ENCODE results near the gene RRAGD.

DNA sequence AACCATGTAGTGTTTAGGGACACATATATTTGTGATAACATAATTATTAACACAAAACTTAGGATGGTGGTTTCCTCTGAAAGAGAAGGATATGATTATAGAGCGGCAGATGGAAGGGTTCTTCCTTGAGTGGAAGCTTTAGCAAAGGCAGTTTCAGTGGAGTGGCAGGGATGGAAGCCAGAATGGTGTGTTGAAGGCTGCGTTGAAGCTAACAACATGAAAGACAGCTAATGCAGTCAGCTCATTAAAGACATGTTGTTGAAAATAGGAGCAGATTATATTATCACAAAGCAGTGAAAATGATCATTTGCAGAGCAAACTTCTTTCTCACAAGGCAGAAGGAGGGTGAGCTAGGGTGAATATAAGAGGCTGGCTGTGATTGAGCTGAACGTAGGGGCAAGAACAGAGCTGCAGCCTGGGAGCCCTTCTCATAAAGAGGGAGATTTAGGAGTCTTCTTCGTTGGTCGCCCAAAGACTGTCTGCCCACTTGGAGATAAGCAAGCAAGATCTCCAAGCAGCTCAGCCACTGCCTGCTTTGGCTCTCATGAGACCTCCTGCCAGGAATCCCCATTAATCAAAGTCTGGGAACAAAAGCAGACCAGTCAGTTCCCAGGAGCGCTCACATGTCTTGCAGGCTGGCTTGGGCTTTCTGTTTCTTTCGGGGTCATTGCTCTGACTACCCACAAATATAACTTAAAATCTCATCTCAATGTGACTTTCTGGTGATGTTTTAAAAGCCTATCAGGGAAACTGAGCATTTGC, 18.3 kb upstream of the RRAGD start:
- TF ChIP-seq, protein P1, sequence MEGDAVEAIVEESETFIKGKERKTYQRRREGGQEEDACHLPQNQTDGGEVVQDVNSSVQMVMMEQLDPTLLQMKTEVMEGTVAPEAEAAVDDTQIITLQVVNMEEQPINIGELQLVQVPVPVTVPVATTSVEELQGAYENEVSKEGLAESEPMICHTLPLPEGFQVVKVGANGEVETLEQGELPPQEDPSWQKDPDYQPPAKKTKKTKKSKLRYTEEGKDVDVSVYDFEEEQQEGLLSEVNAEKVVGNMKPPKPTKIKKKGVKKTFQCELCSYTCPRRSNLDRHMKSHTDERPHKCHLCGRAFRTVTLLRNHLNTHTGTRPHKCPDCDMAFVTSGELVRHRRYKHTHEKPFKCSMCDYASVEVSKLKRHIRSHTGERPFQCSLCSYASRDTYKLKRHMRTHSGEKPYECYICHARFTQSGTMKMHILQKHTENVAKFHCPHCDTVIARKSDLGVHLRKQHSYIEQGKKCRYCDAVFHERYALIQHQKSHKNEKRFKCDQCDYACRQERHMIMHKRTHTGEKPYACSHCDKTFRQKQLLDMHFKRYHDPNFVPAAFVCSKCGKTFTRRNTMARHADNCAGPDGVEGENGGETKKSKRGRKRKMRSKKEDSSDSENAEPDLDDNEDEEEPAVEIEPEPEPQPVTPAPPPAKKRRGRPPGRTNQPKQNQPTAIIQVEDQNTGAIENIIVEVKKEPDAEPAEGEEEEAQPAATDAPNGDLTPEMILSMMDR (IDR thresholded peaks at IDR 0.05): no peak
- TF ChIP-seq SIN3A (IDR thresholded peaks at IDR 0.05; ENCODE audit: borderline replicate concordance, insufficient read depth, low read depth, low read length) (no peak), POLR2AphosphoS5 (IDR thresholded peaks at IDR 0.05; ENCODE audit: low read depth, low read length) (no peak), TCF7L2 (IDR thresholded peaks at IDR 0.05; ENCODE audit: low read depth, low read length) (no peak)
- TF ChIP-seq, protein P2, sequence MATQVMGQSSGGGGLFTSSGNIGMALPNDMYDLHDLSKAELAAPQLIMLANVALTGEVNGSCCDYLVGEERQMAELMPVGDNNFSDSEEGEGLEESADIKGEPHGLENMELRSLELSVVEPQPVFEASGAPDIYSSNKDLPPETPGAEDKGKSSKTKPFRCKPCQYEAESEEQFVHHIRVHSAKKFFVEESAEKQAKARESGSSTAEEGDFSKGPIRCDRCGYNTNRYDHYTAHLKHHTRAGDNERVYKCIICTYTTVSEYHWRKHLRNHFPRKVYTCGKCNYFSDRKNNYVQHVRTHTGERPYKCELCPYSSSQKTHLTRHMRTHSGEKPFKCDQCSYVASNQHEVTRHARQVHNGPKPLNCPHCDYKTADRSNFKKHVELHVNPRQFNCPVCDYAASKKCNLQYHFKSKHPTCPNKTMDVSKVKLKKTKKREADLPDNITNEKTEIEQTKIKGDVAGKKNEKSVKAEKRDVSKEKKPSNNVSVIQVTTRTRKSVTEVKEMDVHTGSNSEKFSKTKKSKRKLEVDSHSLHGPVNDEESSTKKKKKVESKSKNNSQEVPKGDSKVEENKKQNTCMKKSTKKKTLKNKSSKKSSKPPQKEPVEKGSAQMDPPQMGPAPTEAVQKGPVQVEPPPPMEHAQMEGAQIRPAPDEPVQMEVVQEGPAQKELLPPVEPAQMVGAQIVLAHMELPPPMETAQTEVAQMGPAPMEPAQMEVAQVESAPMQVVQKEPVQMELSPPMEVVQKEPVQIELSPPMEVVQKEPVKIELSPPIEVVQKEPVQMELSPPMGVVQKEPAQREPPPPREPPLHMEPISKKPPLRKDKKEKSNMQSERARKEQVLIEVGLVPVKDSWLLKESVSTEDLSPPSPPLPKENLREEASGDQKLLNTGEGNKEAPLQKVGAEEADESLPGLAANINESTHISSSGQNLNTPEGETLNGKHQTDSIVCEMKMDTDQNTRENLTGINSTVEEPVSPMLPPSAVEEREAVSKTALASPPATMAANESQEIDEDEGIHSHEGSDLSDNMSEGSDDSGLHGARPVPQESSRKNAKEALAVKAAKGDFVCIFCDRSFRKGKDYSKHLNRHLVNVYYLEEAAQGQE (IDR thresholded peaks at IDR 0.05; ENCODE audit: insufficient read depth in 1 of 2, low read depth in 2 of 2, low read length in 1 of 2): no peak

All from Panc1 (cell line).